ENCODE results near the gene MPO.

Gene MPO

DNA sequence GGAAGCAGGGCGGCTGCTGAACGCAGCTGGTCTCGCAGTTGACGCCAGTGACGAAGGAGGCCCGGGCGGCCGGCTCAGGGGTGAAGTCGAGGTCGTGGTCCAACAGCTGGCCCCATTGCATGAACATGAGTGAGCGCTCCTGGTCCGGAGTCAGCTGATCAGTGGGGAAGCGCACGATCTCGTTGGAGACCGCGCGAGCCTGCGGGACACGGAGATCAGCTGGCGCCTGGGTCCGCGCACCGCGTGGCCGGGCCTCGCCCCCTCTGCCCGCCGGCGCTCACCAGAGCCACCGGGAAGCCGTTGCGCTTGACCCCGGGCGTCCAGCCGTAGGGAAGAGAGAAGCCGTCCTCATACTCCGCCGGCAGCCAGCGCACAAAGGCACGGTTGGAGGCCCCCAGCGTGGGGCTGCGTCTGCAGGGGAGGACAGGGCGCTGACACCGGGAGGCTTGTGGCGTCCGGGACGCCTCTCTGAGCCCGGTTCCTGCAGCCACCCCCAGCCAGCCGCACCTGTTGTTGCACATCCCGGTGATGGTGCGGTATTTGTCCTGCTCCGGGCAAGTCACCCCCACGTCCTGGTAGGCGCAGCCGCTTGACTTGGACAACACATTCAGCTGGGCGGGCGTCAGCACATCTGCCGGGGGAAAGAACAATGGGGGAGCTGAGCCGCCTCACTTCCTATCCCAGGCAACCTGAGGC lies 1.6 kb downstream of the MPO start:
- Histone ChIP-seq H3K4me1 (ENCODE audit: control insufficient read depth, insufficient read depth, low read length) (peaks cover 1% of the 10 kb centered on the region), H3K27me3 (ENCODE audit: control insufficient read depth, insufficient read depth, low read length) (peaks cover 38% of the 10 kb centered on the region), H3K4me3 (ENCODE audit: low read depth, low read length) (peak overlapping the region; percentile 30), H3K9ac (ENCODE audit: low read depth, low read length) (no peak overlapping the region), H3K9me3 (ENCODE audit: control insufficient read depth, insufficient read depth, low read length) (no peaks in the 10 kb centered on the region), H3K36me3 (ENCODE audit: control insufficient read depth, insufficient read depth, low read length) (no peaks in the 10 kb centered on the region)

DNA sequence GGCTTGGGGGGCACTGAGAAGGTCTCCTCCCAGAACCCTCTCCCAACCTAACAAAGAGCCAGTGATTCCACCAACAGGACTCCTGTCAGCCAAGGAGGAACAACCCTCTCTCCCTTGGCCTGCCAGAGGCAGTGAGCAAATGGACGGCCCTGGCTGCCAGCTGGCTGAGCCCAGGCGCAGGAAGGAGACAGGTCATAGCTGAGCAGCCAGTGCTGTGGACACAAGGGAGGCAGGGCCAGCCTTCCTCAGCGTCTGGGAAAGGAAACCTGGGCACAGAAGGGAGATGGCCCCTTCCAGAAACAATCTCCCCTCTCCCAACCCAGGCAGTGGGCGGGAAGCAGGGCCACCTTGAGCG lies 2.1 kb downstream of the MPO start:
- H3K27me3 ChIP-seq (ENCODE audit: control insufficient read depth, insufficient read depth, low read length), result peaks cover 38% of the 10 kb centered on the region
- H3K9me3 ChIP-seq (ENCODE audit: control insufficient read depth, insufficient read depth, low read length), result no peaks in the 10 kb centered on the region
- no peak overlapping the region for H3K9ac ChIP-seq (ENCODE audit: low read depth, low read length)
- H3K4me1 ChIP-seq (ENCODE audit: control insufficient read depth, insufficient read depth, low read length), result no peaks in the 10 kb centered on the region
- no peaks in the 10 kb centered on the region for H3K36me3 ChIP-seq (ENCODE audit: control insufficient read depth, insufficient read depth, low read length)
- peak overlapping the region; percentile 30 for H3K4me3 ChIP-seq (ENCODE audit: low read depth, low read length)

DNA sequence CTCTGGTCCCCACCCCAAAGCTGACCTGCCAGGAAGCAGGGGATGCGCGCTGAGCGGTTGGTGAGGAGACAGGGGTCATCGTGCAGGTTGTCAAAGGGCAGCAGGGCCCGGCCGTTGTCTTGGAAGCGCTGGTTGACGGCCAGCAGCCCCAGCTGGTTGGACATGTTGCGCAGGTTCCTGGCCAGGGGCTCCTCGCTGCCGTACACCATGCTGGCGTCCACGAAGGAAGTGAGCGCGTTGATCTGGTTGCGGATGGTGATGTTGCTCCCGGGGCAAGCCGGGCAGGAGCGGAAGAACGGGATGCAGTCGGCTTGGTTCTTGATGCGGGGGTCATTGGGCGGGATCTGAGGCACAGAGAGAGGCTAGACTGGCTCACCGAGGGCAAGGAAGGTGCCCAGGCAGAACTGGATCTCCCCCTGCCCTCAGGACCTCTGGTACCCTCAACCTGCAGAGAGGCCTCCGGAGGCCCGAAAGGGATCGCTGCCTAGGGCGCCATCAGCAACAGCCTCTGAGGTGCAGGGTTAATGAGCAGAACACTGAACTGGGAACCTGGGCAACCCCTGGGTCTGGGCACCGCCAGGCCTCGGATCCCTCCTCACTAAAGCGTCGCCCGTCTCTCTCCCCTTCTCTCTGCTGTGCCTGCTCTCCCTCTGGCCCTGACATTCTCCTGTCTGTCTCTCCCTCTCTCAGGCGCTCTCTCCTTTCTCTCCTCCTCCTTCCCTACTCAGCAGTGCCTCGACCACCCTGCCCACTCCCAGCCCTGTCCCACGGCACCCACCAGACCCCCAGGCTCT lies 2.7 kb downstream of the MPO start:
- H3K4me1 ChIP-seq (ENCODE audit: control insufficient read depth, insufficient read depth, low read length), result no peaks in the 10 kb centered on the region
- no peak overlapping the region for H3K4me3 ChIP-seq (ENCODE audit: low read depth, low read length)
- H3K36me3 ChIP-seq (ENCODE audit: control insufficient read depth, insufficient read depth, low read length), result no peaks in the 10 kb centered on the region
- H3K9me3 ChIP-seq (ENCODE audit: control insufficient read depth, insufficient read depth, low read length), result no peaks in the 10 kb centered on the region
- H3K27me3 ChIP-seq (ENCODE audit: control insufficient read depth, insufficient read depth, low read length), result peaks cover 38% of the 10 kb centered on the region
- no peak overlapping the region for H3K9ac ChIP-seq (ENCODE audit: low read depth, low read length)

DNA sequence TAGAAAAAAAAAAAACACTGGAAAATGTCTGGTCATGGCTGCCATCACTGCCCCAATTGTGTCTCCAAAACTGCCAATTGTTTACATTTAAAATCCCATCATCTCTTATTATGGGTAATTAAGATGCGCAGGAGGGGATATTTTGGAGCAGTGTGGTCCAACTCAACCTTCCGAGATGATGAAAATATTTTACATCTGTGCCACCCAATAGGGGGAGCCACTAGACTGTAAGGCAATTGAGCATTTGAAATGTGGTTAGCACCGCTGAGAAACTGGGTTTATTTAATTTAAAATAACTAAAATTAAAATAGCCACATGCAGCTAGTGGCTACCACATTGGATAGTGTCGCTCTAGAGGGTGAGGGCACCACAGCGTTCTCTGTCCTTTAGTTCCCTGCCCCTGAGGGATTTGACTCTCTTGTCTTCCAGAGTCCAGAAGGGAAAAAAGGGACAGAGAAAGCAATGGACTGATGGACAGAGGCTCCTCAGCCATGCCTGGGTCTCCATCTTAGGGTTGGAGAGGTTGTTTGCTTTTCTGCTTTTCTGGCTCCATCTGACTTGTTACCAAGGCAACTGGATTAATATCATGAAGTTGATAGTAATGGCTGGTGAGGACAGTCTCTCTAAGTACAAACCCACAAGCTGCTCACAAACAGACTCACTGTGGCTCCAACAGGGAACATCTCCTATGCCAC lies 3.5 kb downstream of the MPO start:
- H3K9me3 ChIP-seq (ENCODE audit: control insufficient read depth, insufficient read depth, low read length), result no peaks in the 10 kb centered on the region
- peaks cover 38% of the 10 kb centered on the region for H3K27me3 ChIP-seq (ENCODE audit: control insufficient read depth, insufficient read depth, low read length)
- no peak overlapping the region for H3K4me3 ChIP-seq (ENCODE audit: low read depth, low read length)
- no peaks in the 10 kb centered on the region for H3K36me3 ChIP-seq (ENCODE audit: control insufficient read depth, insufficient read depth, low read length)
- H3K9ac ChIP-seq (ENCODE audit: low read depth, low read length), result no peak overlapping the region
- no peaks in the 10 kb centered on the region for H3K4me1 ChIP-seq (ENCODE audit: control insufficient read depth, insufficient read depth, low read length)

DNA sequence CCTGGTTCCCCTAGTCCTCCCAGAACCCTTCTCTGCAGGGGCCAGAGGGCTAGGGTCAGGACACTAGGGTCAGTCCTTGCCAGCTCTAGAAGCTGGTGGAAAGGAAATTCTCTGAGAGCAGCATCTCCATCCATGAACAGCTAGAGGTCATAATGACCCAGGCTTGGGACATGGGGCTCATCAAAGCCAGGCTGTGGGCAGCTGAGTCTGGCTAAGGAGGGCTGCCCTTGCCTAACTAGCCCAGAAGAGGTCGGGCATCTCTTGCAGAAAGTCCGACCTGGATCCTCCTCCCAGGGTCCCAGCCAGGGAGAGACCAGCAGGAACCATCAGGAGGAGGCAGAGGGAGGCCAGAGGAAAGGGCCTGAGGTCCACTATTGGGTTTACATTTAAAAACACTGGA lies 4.3 kb downstream of the MPO start:
- Histone ChIP-seq H3K4me3 (ENCODE audit: low read depth, low read length) (no peak overlapping the region), H3K36me3 (ENCODE audit: control insufficient read depth, insufficient read depth, low read length) (no peaks in the 10 kb centered on the region), H3K4me1 (ENCODE audit: control insufficient read depth, insufficient read depth, low read length) (no peaks in the 10 kb centered on the region), H3K9ac (ENCODE audit: low read depth, low read length) (no peak overlapping the region), H3K27me3 (ENCODE audit: control insufficient read depth, insufficient read depth, low read length) (peaks cover 38% of the 10 kb centered on the region), H3K9me3 (ENCODE audit: control insufficient read depth, insufficient read depth, low read length) (no peaks in the 10 kb centered on the region)

DNA sequence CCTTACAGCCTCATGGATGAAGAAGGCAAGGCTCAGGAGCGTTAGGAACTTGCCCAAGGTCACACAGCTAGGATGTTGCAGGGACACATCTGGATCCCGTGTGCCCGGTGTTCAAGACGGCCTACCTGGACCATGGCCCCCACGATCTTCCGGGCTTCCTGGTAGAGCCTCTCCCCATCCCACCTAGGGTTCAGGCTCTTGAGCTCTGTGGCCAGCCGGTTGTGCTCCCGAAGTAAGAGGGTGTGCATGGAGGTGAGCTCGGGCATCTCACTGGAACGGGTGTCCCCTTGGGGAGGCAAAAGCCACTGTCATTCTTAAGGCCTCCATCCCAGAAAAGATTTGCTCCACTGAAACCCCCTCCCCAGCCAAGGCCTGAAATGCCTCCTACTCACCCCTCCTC lies 5.3 kb downstream of the MPO start:
- Histone ChIP-seq H3K27me3 (ENCODE audit: control insufficient read depth, insufficient read depth, low read length) (peaks cover 33% of the 10 kb centered on the region), H3K4me3 (ENCODE audit: low read depth, low read length) (no peak overlapping the region), H3K9me3 (ENCODE audit: control insufficient read depth, insufficient read depth, low read length) (no peaks in the 10 kb centered on the region), H3K9ac (ENCODE audit: low read depth, low read length) (no peak overlapping the region), H3K36me3 (ENCODE audit: control insufficient read depth, insufficient read depth, low read length) (no peaks in the 10 kb centered on the region), H3K4me1 (ENCODE audit: control insufficient read depth, insufficient read depth, low read length) (no peaks in the 10 kb centered on the region)

DNA sequence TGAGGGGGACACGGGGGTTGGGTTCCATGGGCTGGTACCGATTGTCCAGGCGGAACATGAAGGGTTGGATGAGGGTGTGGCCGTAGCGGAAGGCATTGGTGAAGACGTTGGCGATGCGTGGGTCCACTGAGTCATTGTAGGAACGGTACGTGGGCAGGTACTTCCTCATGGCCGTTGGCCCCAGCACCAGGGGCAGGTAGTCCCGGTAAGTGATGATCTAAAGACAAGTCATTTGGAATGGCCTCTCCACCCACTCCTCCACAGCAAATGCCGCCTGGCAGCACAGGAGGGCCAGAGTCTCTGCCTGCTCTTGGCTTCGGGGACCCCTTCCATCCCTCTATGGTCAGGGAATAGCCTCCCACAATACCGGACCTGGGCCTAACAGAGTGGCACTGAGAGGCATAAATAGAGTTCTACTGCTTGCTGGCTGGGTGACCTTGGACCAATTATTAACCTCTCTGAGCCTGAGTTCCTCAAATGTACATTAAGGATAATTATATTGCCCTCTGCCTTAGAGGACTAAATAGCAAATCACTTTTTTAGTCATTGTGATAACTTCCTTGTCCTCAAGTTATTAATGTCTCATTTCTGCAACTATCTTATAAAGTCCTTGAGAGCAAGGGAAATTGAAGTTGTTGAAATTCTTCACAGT lies 7.2 kb downstream of the MPO start:
- H3K27me3 ChIP-seq (ENCODE audit: control insufficient read depth, insufficient read depth, low read length), result peaks cover 14% of the 10 kb centered on the region
- no peaks in the 10 kb centered on the region for H3K36me3 ChIP-seq (ENCODE audit: control insufficient read depth, insufficient read depth, low read length)
- no peaks in the 10 kb centered on the region for H3K9me3 ChIP-seq (ENCODE audit: control insufficient read depth, insufficient read depth, low read length)
- no peaks in the 10 kb centered on the region for H3K4me1 ChIP-seq (ENCODE audit: control insufficient read depth, insufficient read depth, low read length)
- H3K4me3 ChIP-seq (ENCODE audit: low read depth, low read length), result no peak overlapping the region
- H3K9ac ChIP-seq (ENCODE audit: low read depth, low read length), result no peak overlapping the region

DNA sequence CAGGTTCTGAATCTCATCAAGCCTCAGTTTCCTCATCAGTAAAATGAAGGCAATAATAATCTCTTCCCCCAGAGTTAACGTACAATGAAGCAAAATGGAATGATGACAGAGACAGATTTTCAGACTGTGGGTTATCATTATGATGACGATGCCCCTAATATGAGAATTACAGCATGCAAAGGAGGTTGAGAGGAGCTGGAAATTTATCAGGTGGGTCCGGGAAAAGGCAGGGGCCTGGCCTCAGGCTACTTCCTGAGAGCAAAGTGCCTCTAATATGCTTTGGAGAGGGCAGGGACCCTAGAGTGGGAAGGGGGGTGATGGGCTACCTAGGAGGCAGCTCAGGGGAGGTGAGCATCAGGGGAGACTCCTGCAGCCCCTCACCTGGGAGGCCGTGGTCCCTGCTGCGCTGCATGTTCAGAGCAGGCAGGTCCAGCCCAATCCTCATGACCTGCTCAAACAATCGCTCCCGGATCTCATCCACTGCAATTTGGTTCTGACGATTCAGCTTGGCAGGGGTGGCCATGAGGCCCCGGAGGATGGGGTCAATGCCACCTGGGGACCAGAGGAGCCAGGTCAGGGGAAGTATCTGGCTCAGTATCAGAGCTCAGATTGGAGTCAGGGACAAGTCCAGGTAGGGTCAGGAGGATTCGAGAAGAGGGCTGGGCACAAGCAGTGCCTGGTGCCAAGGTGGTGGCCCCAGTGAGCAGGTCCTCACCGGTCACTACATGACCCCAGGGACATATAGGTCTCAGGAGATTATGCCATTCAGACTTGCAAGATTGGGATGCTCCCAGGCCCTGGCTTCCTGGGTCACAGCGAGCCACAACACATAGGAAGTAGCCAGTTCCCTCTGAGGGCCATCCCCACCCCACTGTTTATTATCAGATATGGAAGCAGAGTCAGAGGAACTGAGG lies 8.1 kb downstream of the MPO start:
- Histone ChIP-seq H3K9ac (ENCODE audit: low read depth, low read length) (no peak overlapping the region), H3K4me1 (ENCODE audit: control insufficient read depth, insufficient read depth, low read length) (no peaks in the 10 kb centered on the region), H3K9me3 (ENCODE audit: control insufficient read depth, insufficient read depth, low read length) (no peaks in the 10 kb centered on the region), H3K27me3 (ENCODE audit: control insufficient read depth, insufficient read depth, low read length) (peaks cover 5% of the 10 kb centered on the region), H3K36me3 (ENCODE audit: control insufficient read depth, insufficient read depth, low read length) (no peaks in the 10 kb centered on the region), H3K4me3 (ENCODE audit: low read depth, low read length) (no peak overlapping the region)

DNA sequence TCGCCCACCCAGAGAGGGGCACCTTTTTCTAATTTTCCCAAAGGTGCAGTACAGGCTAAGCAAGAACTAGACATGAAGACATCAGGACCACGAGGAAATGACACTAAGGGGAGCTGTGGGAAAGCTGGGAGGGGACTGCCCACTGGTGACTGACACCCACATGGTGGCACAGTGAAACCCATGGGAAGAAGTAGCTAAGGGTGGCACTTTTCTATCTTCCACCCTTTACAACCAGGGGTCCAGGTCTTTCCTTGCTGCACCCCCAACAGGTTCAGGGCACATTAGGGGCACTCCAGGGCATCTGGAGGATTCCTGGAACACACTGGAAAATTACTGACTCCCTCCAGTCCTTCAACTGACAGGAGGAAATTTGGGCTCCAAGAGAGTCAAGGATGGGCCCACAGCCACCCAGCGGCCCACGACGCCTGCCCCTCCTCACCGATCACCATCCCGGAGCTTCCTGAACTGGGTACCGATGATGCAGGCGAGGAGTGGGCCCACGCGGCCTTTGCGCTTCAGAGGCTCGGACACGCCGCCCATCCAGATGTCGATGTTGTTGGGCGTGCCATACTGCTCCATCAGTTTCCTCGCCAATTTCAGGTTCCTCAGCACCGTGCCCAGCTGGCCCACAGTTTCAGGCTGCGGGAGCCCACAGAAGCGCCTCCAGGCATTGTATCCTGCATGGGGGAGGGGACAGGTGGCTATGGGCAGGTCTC lies 9.4 kb downstream of the MPO start:
- H3K36me3 ChIP-seq (ENCODE audit: control insufficient read depth, insufficient read depth, low read length), result no peaks in the 10 kb centered on the region
- H3K4me3 ChIP-seq (ENCODE audit: low read depth, low read length), result no peak overlapping the region
- no peaks in the 10 kb centered on the region for H3K9me3 ChIP-seq (ENCODE audit: control insufficient read depth, insufficient read depth, low read length)
- no peaks in the 10 kb centered on the region for H3K27me3 ChIP-seq (ENCODE audit: control insufficient read depth, insufficient read depth, low read length)
- H3K9ac ChIP-seq (ENCODE audit: low read depth, low read length), result no peak overlapping the region
- no peaks in the 10 kb centered on the region for H3K4me1 ChIP-seq (ENCODE audit: control insufficient read depth, insufficient read depth, low read length)

DNA sequence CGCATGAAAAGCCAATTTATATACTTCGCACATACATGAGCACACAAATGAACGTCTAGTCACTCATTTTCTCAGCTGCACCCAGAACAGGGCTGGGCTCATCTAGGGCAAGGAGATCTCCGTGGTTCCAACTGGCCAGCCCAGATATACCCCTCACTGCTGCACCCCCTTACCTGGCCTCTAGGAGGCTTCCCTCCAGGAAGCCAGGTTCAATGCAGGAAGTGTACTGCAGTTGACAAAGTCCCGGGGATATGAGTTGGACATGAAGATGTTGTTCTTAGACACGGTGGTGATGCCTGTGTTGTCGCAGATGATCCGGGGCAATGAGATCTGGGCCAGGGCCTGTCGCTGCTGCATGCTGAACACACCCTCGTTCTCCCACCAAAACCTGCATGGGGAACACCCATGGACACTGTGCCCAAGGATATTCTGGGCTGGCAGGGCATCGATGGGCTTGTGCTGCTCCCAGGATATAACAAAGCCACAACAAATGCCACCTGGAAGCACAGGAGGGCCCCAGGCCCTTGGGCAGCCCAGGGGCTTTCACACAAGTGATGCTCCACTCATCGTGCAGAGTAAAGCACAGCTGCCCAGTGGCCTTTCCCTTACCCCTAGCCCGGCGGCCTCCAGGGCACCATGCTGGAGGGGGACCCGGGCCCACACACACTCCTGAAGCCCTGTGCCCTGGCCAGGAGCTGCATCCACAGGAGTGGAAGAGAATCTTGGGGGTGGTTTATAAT lies 10.1 kb downstream of the MPO start:
- Histone ChIP-seq H3K4me1 (ENCODE audit: control insufficient read depth, insufficient read depth, low read length) (no peaks in the 10 kb centered on the region), H3K9me3 (ENCODE audit: control insufficient read depth, insufficient read depth, low read length) (no peaks in the 10 kb centered on the region), H3K4me3 (ENCODE audit: low read depth, low read length) (no peak overlapping the region), H3K27me3 (ENCODE audit: control insufficient read depth, insufficient read depth, low read length) (no peaks in the 10 kb centered on the region), H3K36me3 (ENCODE audit: control insufficient read depth, insufficient read depth, low read length) (no peaks in the 10 kb centered on the region), H3K9ac (ENCODE audit: low read depth, low read length) (no peak overlapping the region)
